Caco-2 (cell line): ENCODE results near the gene EPHB1. TPM values are rescaled to one million over a fixed set of nuclear protein-coding genes. Genes with fewer than 3 reads are reported as not detected.
"Not testable (repeated sequence)": the region's sequence is repeated elsewhere in the genome, so short reads cannot be mapped to it uniquely, and the experiment has no call there.

ENCODE experiments used
- BruUV-seq: library from RNA; stranded (reverse); fragments of 400-500 nt; replicated peaks from 2 replicates; lab custom pipeline; 2021; lab: Mats Ljungman, UMichigan
- CTCF ChIA-PET: fragments of 300-600 bp; sonication (Branson Sonifier 250); formaldehyde crosslinking; loops from one replicate; lab custom pipeline; 2022; ENCODE audit warnings: antibody characterized with exemption; lab: Charles Lee
- POLR2A ChIA-PET: fragments of 300-600 bp; sonication (Branson Sonifier 250); formaldehyde crosslinking; loops from one replicate; lab custom pipeline; 2022; ENCODE audit warnings: antibody characterized with exemption; lab: Charles Lee
- DNase-seq, 2 experiments: peaks; one replicate each; pipeline versions ENCODE4 v3.0.0 to v3.0.0-alpha.2; 2020 to 2022
- H3K27me3 ChIP-seq: replicated peaks from 2 replicates; pipeline ENCODE4 v1.6.0; 2011; ENCODE audit warnings: low read length; ENCODE audit not compliant: control insufficient read depth, insufficient read depth
- H3K36me3 ChIP-seq: 2 replicates; pipeline ENCODE4 v1.5.1; 2011; ENCODE audit warnings: low read length; ENCODE audit not compliant: control insufficient read depth, insufficient read depth
- H3K4me1 ChIP-seq: fragments of 250-450 bp; sonication (Bioruptor Pico); 2 replicates; pipeline ENCODE4 v1.5.1; 2020; ENCODE audit warnings: mild to moderate bottlenecking
- H3K4me3 ChIP-seq: 2 replicates; pipeline ENCODE4 v1.5.1; 2011; ENCODE audit warnings: low read depth, mild to moderate bottlenecking, control low read depth, low read length
- H3K9me3 ChIP-seq: fragments of 250-450 bp; sonication (Bioruptor Pico); 2 replicates; pipeline ENCODE4 v1.5.1; 2020; ENCODE audit warnings: mild to moderate bottlenecking, moderate library complexity
- H3K27ac Mint-ChIP-seq: one replicate; pipeline ENCODE4 v1.8.0; 2022; ENCODE audit warnings: mixed read lengths; ENCODE audit not compliant: unreplicated experiment
- H3K27me3 Mint-ChIP-seq: one replicate; pipeline ENCODE4 v1.8.0; 2022; ENCODE audit warnings: mixed read lengths; ENCODE audit not compliant: insufficient read depth, unreplicated experiment
- H3K36me3 Mint-ChIP-seq: one replicate; pipeline ENCODE4 v1.8.0; 2022; ENCODE audit warnings: mild to moderate bottlenecking, mixed read lengths; ENCODE audit not compliant: insufficient read depth, unreplicated experiment
- H3K4me1 Mint-ChIP-seq: one replicate; pipeline ENCODE4 v1.8.0; 2022; ENCODE audit warnings: low read depth, mixed read lengths; ENCODE audit not compliant: unreplicated experiment
- H3K4me3 Mint-ChIP-seq: one replicate; pipeline ENCODE4 v1.8.0; 2022; ENCODE audit warnings: mild to moderate bottlenecking, moderate library complexity, mixed read lengths; ENCODE audit not compliant: unreplicated experiment
- H3K9me3 Mint-ChIP-seq: one replicate; pipeline ENCODE4 v1.8.0; 2022; ENCODE audit warnings: mixed read lengths; ENCODE audit not compliant: unreplicated experiment
- intact Hi-C: fragments of 100-400 bp; cut with micrococcal nuclease; formaldehyde crosslinking; loops from one replicate; pipeline ENCODE4 v1.10.0; 2022; ENCODE audit not compliant: unreplicated experiment
- total RNA-seq: library from RNA; stranded (reverse); gene quantifications from 2 replicates; pipeline ENCODE4 v1.2.3, GENCODE V29; 2022
- TF ChIP-seq, protein P1 (sequence below), 2 experiments: fragments of 200-600 bp in 1 of 2; IDR thresholded peaks; 1 replicate in 1 of 2; 2 replicates in 1 of 2; pipeline versions ENCODE4 v1.5.1 to v1.8.0; 2011 to 2022; ENCODE audit warnings: antibody characterized with exemption in 1 of 2, control low read depth in 1 of 2, inconsistent platforms in 1 of 2, low read depth in 1 of 2, low read length in 1 of 2, mild to moderate bottlenecking in 1 of 2, moderate library complexity in 1 of 2; ENCODE audit not compliant: insufficient read depth in 1 of 2, severe bottlenecking in 1 of 2, unreplicated experiment in 1 of 2

The EPHB1 gene
- total RNA-seq, 1 experiment from 2014 or later, result 2.3 TPM

DNA sequence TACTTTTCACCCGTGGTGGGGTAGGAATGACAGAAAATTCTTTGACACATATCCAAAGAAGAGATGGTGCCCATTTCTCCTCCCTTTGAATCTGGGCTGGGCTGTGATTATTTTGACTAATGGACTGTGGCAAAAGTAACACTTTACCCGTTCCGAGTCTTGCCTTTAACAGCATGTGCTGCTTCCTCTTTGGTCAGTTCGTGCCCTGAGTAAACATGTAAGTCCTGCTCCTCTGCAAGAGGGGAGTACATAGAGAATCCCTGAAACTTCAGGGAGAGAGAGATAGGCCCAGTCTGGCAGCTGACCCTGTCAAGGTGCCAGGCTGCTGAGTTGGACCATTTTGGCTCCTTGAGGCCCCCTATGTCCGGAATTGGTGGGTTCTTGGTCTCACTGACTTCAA is 243.1 kb downstream of the EPHB1 start:
- no peaks in the 10 kb centered on the region for H3K36me3 ChIP-seq
- no peaks in the 10 kb centered on the region for H3K27me3 Mint-ChIP-seq

DNA sequence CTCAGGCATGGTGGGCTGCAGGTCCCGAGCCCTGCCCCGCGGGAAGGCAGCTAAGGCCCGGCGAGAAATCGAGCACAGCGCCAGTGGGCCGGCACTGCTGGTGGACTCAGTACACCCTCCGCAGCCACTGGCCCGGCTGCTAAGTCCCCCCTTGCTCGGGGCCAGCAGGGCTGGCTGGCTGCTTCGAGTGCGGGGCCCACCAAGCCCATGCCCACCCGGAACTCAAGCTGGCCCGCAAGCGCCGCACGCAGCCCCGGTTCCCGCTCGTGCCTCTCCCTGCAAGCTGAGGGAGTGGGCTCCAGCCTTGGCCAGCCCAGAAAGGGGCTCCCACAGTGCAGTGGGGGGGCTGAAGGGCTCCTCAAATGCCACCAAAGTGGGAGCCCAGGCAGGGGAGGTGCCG is 244.5 kb downstream of the EPHB1 start:
- POLR2A ChIA-PET, BruUV-seq: not testable (repeated sequence)

More for the DNA sequence above, 243.1 kb downstream of the EPHB1 start:
- CTCF ChIA-PET, result no interaction called here
- no peaks in the 10 kb centered on the region for H3K36me3 Mint-ChIP-seq
- no peaks in the 10 kb centered on the region for H3K9me3 ChIP-seq
- no peak overlapping the region for H3K4me3 ChIP-seq
- POLR2A ChIA-PET, result no interaction called here
- no peak overlapping the region for H3K4me3 Mint-ChIP-seq
- no peaks in the 10 kb centered on the region for H3K4me1 Mint-ChIP-seq
- H3K4me1 ChIP-seq, result peaks cover 8% of the 10 kb centered on the region; the same call in 1 of the 2 replicates
- H3K27ac Mint-ChIP-seq, result no peak overlapping the region
- H3K27me3 ChIP-seq, result no peaks in the 10 kb centered on the region
- TF ChIP-seq, protein P1, sequence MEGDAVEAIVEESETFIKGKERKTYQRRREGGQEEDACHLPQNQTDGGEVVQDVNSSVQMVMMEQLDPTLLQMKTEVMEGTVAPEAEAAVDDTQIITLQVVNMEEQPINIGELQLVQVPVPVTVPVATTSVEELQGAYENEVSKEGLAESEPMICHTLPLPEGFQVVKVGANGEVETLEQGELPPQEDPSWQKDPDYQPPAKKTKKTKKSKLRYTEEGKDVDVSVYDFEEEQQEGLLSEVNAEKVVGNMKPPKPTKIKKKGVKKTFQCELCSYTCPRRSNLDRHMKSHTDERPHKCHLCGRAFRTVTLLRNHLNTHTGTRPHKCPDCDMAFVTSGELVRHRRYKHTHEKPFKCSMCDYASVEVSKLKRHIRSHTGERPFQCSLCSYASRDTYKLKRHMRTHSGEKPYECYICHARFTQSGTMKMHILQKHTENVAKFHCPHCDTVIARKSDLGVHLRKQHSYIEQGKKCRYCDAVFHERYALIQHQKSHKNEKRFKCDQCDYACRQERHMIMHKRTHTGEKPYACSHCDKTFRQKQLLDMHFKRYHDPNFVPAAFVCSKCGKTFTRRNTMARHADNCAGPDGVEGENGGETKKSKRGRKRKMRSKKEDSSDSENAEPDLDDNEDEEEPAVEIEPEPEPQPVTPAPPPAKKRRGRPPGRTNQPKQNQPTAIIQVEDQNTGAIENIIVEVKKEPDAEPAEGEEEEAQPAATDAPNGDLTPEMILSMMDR (IDR thresholded peaks at IDR 0.05; ENCODE audit: insufficient read depth in 1 of 2, low read depth in 1 of 2, low read length in 1 of 2, severe bottlenecking in 1 of 2, unreplicated experiment in 1 of 2), result no peak
- BruUV-seq, result no TSS peak
- DNase-seq, result no peak
- no peaks in the 10 kb centered on the region for H3K9me3 Mint-ChIP-seq
- intact Hi-C loops, result no loop called here

DNA sequence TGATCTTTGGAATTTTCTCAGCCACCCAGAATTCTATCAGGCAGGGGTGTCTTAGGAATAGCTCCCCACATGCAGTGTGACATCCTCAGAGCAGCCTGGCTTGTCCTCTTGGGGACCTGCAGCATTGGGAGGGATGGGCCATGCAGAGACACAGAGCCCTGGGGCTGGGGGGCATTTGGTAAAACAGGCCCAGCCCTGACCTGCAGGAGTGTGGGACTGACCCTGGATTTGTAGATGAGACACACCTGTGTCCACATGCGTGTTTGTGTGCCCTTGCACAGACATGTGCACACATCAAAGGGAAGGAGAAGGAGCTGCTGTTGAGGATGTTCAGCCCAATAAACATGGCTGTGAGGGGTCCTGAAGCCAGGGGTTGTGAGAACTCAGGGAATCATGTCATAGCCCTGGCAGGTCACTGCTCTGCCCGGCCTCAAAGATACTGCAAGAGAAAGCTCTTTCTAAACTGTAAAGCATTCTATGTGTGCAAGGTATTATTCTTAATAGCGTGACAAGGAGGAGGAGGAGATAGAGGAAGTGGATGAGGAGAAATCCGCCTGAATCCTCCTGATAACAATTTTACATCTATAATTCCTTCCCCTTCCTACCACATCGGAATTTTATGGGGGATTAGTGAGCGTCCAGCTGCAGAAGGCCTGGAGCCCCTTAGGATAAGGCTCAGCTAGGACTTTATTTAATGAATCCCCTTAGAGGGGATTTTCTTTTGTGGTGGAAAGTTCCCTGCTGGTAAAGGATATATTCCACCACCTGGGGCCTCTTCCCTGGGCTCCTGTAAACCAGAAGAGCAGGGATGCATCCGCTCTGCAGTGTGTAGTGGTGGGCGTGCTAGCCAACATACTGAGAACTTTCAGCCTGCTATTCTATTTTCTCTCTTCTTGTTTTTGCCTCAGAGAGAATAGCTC is 245.5 kb downstream of the EPHB1 start:
- Histone ChIP-seq H3K36me3 (no peaks in the 10 kb centered on the region), H3K27me3 (no peaks in the 10 kb centered on the region), H3K9me3 (no peaks in the 10 kb centered on the region), H3K4me3 (no peak overlapping the region), H3K4me1 (no peaks in the 10 kb centered on the region)
- Mint-ChIP-seq H3K27me3 (no peaks in the 10 kb centered on the region), H3K27ac (no peak overlapping the region), H3K9me3 (no peaks in the 10 kb centered on the region), H3K36me3 (no peaks in the 10 kb centered on the region), H3K4me3 (no peak overlapping the region), H3K4me1 (no peaks in the 10 kb centered on the region)
- DNase-seq, result no peak
- TF ChIP-seq, protein P1 (IDR thresholded peaks at IDR 0.05; ENCODE audit: insufficient read depth in 1 of 2, low read depth in 1 of 2, low read length in 1 of 2, severe bottlenecking in 1 of 2, unreplicated experiment in 1 of 2), result no peak
- POLR2A ChIA-PET, result no interaction called here
- intact Hi-C loops, result no loop called here
- no TSS peak for BruUV-seq
- CTCF ChIA-PET, result no interaction called here

More for the DNA sequence above, 244.5 kb downstream of the EPHB1 start:
- H3K9me3 ChIP-seq, intact Hi-C loops, H3K36me3 Mint-ChIP-seq, H3K27me3 Mint-ChIP-seq, H3K27ac Mint-ChIP-seq, H3K4me3 ChIP-seq, H3K4me1 Mint-ChIP-seq, DNase-seq, CTCF ChIA-PET, H3K4me1 ChIP-seq, H3K27me3 ChIP-seq, H3K9me3 Mint-ChIP-seq, H3K4me3 Mint-ChIP-seq, H3K36me3 ChIP-seq: not testable (repeated sequence)
